Endodermal cell (in vitro differentiated cells): ENCODE data around the gene LACRT. TPM values are rescaled to one million over a fixed set of nuclear protein-coding genes. Genes with fewer than 3 reads are reported as not detected.

Experiments used
- DNase-seq: peaks from one replicate; pipeline ENCODE4 v3.0.0-alpha.2; 2017
- H3K27ac ChIP-seq: 2 replicates; pipeline ENCODE4 v1.5.1; 2013; ENCODE audit warnings: mild to moderate bottlenecking, low read depth, low read length, moderate library complexity
- H3K27me3 ChIP-seq: 2 replicates; pipeline ENCODE4 v1.6.1; 2013; ENCODE audit warnings: mild to moderate bottlenecking, low read length, moderate library complexity; ENCODE audit not compliant: insufficient read depth, control insufficient read depth, poor library complexity, severe bottlenecking
- H3K36me3 ChIP-seq: 2 replicates; pipeline ENCODE4 v1.7.0; 2013; ENCODE audit warnings: mild to moderate bottlenecking, low read length, moderate library complexity; ENCODE audit not compliant: control insufficient read depth, insufficient read depth
- H3K4me1 ChIP-seq: one replicate; pipeline ENCODE4 v1.7.0; 2013; ENCODE audit warnings: low read length; ENCODE audit not compliant: control insufficient read depth, insufficient read depth
- H3K4me3 ChIP-seq: 2 replicates; pipeline ENCODE4 v1.5.1; 2013; ENCODE audit warnings: mild to moderate bottlenecking, low read length, moderate library complexity
- H3K9ac ChIP-seq: 2 replicates; pipeline ENCODE4 v1.6.1; 2013; ENCODE audit warnings: mild to moderate bottlenecking, low read length, moderate library complexity; ENCODE audit not compliant: poor library complexity, severe bottlenecking; ENCODE audit errors: extremely low read depth
- H3K9me3 ChIP-seq: 2 replicates; pipeline ENCODE4 v1.6.1; 2013; ENCODE audit warnings: mild to moderate bottlenecking, low read length, moderate library complexity; ENCODE audit not compliant: control insufficient read depth
- H3K27ac Mint-ChIP-seq: 2 replicates; pipeline ENCODE4 v1.8.0; 2020; ENCODE audit warnings: mixed read lengths
- H3K27me3 Mint-ChIP-seq: 2 replicates; pipeline ENCODE4 v1.8.0; 2021; ENCODE audit warnings: mild to moderate bottlenecking, mixed read lengths; ENCODE audit not compliant: insufficient read depth
- H3K36me3 Mint-ChIP-seq: 2 replicates; pipeline ENCODE4 v1.8.0; 2020; ENCODE audit warnings: low read depth, mixed read lengths
- H3K4me1 Mint-ChIP-seq: 2 replicates; pipeline ENCODE4 v1.8.0; 2020; ENCODE audit warnings: mixed read lengths
- H3K4me3 Mint-ChIP-seq: 2 replicates; pipeline ENCODE4 v1.8.0; 2020; ENCODE audit warnings: mild to moderate bottlenecking, moderate library complexity, mixed read lengths
- H3K9me3 Mint-ChIP-seq: 2 replicates; pipeline ENCODE4 v1.8.0; 2020; ENCODE audit warnings: mild to moderate bottlenecking, mixed read lengths
- WGBS, 2 experiments: methylation state at CpG; one replicate each; pipeline versions ENCODE4 v1.1.5 to v1.1.7; 2013; ENCODE audit warnings: missing lambda C conversion rate in 2 of 2, mixed read lengths in 1 of 2; ENCODE audit not compliant: insufficient coverage in 1 of 2, insufficient read length in 1 of 2; 5-methylcytosine and 5-hydroxymethylcytosine counted together
- total RNA-seq, 2 donors: library from RNA; stranded (reverse); fragmentation: NEBNext Ultra II Directional in 1 of 2; extraction: Animal tissue kit (Norgen Biotek cat#: 25700) in 1 of 2; gene quantifications; 2 replicates in 1 of 2; 3 replicates in 1 of 2; pipeline ENCODE4 v1.2.1, GENCODE V29; 2021
- TF ChIP-seq, protein P1 (sequence below): fragments of 200-600 bp; sonication (generic); conservative IDR thresholded peaks from 2 replicates; pipeline ENCODE4 v1.5.0; 2021; ENCODE audit warnings: antibody characterized with exemption, mild to moderate bottlenecking

LACRT gene
- total RNA-seq, 2 donors from 2014 or later: not detected

DNA sequence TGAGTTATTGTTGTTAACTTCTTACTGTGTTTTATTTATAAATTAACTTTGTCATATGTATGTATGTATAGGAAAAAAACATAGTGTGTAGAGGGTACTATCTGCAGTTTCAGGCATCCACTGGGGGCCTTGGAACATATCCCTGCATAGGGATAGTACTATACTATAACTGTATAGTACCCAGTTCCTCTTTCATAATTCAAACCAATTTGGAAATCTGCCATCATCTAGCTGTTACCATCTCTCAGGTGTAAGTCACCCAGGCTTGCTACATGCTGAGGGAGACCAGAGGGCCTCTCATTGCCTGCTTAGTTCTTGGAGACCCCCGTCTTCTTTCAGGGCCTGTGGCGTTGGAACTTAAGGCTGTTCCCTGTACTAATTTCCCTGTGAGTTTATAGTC, 26.4 kb upstream of the LACRT start:
- DNase-seq: no peak
- Mint-ChIP-seq H3K27me3 (peaks cover 20% of the 10 kb centered on the region), H3K27ac (no peak overlapping the region), H3K36me3 (no peaks in the 10 kb centered on the region), H3K4me3 (no peak overlapping the region), H3K9me3 (peaks cover 2% of the 10 kb centered on the region), H3K4me1 (peaks cover 9% of the 10 kb centered on the region)
- H3K9ac ChIP-seq: no peak overlapping the region
- no peaks in the 10 kb centered on the region for H3K4me1 ChIP-seq
- no peaks in the 10 kb centered on the region for H3K27me3 ChIP-seq
- TF ChIP-seq, protein P1, sequence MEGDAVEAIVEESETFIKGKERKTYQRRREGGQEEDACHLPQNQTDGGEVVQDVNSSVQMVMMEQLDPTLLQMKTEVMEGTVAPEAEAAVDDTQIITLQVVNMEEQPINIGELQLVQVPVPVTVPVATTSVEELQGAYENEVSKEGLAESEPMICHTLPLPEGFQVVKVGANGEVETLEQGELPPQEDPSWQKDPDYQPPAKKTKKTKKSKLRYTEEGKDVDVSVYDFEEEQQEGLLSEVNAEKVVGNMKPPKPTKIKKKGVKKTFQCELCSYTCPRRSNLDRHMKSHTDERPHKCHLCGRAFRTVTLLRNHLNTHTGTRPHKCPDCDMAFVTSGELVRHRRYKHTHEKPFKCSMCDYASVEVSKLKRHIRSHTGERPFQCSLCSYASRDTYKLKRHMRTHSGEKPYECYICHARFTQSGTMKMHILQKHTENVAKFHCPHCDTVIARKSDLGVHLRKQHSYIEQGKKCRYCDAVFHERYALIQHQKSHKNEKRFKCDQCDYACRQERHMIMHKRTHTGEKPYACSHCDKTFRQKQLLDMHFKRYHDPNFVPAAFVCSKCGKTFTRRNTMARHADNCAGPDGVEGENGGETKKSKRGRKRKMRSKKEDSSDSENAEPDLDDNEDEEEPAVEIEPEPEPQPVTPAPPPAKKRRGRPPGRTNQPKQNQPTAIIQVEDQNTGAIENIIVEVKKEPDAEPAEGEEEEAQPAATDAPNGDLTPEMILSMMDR: no peak
- H3K4me3 ChIP-seq: no peak overlapping the region
- H3K36me3 ChIP-seq: no peaks in the 10 kb centered on the region
- H3K9me3 ChIP-seq: no peaks in the 10 kb centered on the region
- 92 to 95% methylated on average over 2 of the region's 2 CpGs for WGBS, 2 experiments
- H3K27ac ChIP-seq: no peak overlapping the region

DNA sequence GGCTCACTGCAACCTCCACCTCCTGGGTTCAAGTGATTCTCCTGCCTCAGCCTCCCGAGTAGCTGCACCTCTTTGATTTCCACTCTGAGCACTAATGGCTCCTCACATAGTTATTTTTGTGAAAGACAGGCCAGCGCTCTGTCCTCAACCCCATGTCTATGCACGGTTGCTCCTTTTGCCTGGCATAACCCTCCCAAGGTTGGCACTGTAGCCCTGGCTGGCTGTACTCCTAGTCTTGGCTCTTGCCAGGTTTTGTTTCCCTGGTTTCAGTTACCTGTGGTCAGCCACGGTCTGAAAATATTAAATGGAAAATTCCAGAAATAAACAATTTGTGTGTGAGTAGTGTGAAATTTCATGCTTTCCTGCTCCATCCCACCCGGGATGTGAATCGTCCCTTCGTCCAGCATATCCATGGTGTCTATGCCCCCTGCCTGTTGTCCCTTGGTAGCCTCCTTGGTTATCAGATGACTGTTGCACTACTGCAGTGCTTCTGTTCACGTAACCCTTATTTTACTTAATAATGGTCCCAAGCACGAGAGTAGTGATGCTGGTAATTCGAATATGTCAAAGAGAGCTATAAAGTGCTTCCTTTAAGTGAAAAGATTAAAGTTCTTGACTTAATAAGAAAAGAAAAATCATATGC, 25.7 kb upstream of the LACRT start:
- Histone ChIP-seq H3K27ac (no peak overlapping the region), H3K27me3 (no peaks in the 10 kb centered on the region), H3K4me1 (no peaks in the 10 kb centered on the region), H3K9me3 (no peaks in the 10 kb centered on the region), H3K36me3 (no peaks in the 10 kb centered on the region), H3K9ac (no peak overlapping the region), H3K4me3 (no peak overlapping the region)
- peaks cover 9% of the 10 kb centered on the region for H3K4me1 Mint-ChIP-seq
- H3K27ac Mint-ChIP-seq: no peak overlapping the region
- peaks cover 20% of the 10 kb centered on the region for H3K27me3 Mint-ChIP-seq
- 90 to 100% methylated on average over 3 to 10 of the region's 10 CpGs for WGBS, 2 experiments
- no peak overlapping the region for H3K4me3 Mint-ChIP-seq
- H3K9me3 Mint-ChIP-seq: peaks cover 2% of the 10 kb centered on the region
- DNase-seq: no peak
- no peaks in the 10 kb centered on the region for H3K36me3 Mint-ChIP-seq
- TF ChIP-seq, protein P1: no peak

DNA sequence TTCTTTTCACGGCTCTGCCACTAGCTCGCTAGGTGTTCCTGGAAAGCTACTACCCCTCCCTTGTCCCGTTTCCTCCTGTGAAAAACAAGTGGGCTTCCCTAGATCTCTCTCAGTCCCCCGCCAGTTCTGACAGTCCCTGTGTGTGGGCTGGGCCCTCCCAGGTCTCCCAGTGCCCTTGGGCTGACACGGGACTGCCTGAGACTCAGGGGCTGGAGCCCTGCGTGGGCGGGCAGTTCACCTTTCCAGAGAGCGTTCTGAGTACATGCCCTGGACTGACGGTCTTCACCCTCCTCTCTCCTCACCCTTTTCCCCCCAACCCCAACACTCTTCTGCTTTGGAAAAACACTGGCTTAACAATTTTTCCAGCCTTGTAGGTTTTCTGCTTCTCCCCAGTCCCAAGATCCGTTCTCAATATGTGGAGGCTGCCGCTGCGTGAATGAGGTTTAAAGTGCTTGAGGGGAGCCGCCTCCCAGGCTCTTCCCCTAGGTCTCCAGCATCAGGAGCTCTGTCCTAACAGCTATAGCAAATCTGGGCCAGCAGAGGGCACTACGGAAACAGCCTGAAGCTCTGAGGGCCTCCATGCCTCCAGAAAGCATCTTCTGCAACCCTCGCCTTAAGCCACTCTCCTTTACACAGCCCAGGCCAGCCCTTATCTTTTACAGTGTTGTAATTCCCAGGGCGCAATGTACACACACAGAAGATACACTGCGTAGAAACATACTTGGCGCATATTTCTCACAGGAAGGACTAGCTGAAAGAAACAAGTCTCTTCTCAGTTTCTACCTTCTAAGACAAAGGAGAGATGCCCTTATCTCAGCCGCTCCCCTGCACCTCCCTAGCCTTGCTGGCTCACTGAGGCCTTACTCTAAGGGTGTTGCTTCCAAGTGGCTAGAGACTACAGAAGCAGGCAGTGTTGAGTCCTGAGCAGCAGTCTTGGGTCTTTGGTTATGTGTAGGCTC, 23.9 kb upstream of the LACRT start:
- H3K27me3 Mint-ChIP-seq: peaks cover 20% of the 10 kb centered on the region
- TF ChIP-seq, protein P1: peak; percentile 89
- no peak overlapping the region for H3K27ac Mint-ChIP-seq
- Histone ChIP-seq H3K9me3 (no peaks in the 10 kb centered on the region), H3K9ac (no peak overlapping the region), H3K27me3 (peaks cover 18% of the 10 kb centered on the region), H3K27ac (no peak overlapping the region), H3K4me3 (no peak overlapping the region), H3K36me3 (no peaks in the 10 kb centered on the region), H3K4me1 (no peaks in the 10 kb centered on the region)
- H3K4me3 Mint-ChIP-seq: peak overlapping the region; percentile 41
- peaks cover 2% of the 10 kb centered on the region for H3K9me3 Mint-ChIP-seq
- DNase-seq: peak; percentile 98
- WGBS, 2 experiments: 66 to 82% methylated on average over 15 to 19 of the region's 19 CpGs
- H3K36me3 Mint-ChIP-seq: no peaks in the 10 kb centered on the region
- H3K4me1 Mint-ChIP-seq: peaks cover 6% of the 10 kb centered on the region
